NB4 (cell line): ENCODE results near the gene CLSTN1.

Experiments used
- MYC ChIP-seq: IDR thresholded peaks from 2 replicates; pipeline ENCODE4 v1.6.1; 2011; ENCODE audit warnings: low read depth, low read length
- POLR2A ChIP-seq: IDR thresholded peaks from 2 replicates; pipeline ENCODE4 v1.6.1; 2011; ENCODE audit warnings: mild to moderate bottlenecking; ENCODE audit not compliant: insufficient read length; ENCODE audit errors: extremely low read depth
- TF ChIP-seq, protein P1 (sequence below): IDR thresholded peaks from one replicate; pipeline ENCODE4 v1.5.1; 2012; ENCODE audit warnings: low read depth, low read length
- TF ChIP-seq, protein P2 (sequence below): IDR thresholded peaks from 2 replicates; pipeline ENCODE4 v1.6.1; 2011; ENCODE audit warnings: low read depth, low read length

DNA sequence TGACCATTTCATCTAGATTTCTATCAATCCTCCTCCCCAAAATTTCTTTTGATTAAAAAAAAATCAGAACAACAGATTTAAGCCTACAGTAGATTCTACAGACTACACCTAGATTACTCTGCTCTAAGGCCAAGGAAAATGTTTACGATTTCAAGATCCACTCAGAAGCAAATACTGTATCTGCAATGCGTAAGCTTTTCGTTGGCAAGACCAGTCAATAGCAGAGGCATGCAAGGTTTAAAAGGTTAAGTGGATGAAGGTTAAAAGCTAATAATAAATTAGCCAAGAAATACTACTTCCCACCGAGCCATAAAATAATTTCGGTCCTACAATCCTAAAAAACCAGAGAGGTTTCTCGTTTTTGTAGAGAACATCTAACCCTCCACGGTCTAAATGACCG lies 1.3 kb downstream of the CLSTN1 start:
- TF ChIP-seq, protein P1, sequence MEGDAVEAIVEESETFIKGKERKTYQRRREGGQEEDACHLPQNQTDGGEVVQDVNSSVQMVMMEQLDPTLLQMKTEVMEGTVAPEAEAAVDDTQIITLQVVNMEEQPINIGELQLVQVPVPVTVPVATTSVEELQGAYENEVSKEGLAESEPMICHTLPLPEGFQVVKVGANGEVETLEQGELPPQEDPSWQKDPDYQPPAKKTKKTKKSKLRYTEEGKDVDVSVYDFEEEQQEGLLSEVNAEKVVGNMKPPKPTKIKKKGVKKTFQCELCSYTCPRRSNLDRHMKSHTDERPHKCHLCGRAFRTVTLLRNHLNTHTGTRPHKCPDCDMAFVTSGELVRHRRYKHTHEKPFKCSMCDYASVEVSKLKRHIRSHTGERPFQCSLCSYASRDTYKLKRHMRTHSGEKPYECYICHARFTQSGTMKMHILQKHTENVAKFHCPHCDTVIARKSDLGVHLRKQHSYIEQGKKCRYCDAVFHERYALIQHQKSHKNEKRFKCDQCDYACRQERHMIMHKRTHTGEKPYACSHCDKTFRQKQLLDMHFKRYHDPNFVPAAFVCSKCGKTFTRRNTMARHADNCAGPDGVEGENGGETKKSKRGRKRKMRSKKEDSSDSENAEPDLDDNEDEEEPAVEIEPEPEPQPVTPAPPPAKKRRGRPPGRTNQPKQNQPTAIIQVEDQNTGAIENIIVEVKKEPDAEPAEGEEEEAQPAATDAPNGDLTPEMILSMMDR = no peak
- TF ChIP-seq POLR2A (no peak), MYC (no peak; the same call in 1 of the 2 replicates)
- TF ChIP-seq, protein P2, sequence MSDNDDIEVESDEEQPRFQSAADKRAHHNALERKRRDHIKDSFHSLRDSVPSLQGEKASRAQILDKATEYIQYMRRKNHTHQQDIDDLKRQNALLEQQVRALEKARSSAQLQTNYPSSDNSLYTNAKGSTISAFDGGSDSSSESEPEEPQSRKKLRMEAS = no peak
